Coronary artery (tissue), 2 donors: ENCODE data around the gene TM4SF4.

Source experiments
- DNase-seq: peaks from one replicate; pipeline ENCODE4 v3.0.0-alpha.2; 2017; ENCODE audit warnings: low spot score
- H3K27ac ChIP-seq, 2 donors: fragments of 200-600 bp; sonication (generic); one replicate each; pipeline ENCODE4 v1.5.1; 2016 to 2019
- H3K4me3 ChIP-seq: fragments of 200-600 bp; sonication (generic); 2 replicates; pipeline ENCODE4 v1.5.1; 2016; ENCODE audit warnings: mild to moderate bottlenecking, moderate library complexity
- TF ChIP-seq, protein P1 (sequence below): fragments of 200-600 bp; sonication (generic); IDR thresholded peaks from one replicate; pipeline ENCODE4 v1.5.1; 2019; ENCODE audit warnings: antibody characterized with exemption

Gene TM4SF4

DNA sequence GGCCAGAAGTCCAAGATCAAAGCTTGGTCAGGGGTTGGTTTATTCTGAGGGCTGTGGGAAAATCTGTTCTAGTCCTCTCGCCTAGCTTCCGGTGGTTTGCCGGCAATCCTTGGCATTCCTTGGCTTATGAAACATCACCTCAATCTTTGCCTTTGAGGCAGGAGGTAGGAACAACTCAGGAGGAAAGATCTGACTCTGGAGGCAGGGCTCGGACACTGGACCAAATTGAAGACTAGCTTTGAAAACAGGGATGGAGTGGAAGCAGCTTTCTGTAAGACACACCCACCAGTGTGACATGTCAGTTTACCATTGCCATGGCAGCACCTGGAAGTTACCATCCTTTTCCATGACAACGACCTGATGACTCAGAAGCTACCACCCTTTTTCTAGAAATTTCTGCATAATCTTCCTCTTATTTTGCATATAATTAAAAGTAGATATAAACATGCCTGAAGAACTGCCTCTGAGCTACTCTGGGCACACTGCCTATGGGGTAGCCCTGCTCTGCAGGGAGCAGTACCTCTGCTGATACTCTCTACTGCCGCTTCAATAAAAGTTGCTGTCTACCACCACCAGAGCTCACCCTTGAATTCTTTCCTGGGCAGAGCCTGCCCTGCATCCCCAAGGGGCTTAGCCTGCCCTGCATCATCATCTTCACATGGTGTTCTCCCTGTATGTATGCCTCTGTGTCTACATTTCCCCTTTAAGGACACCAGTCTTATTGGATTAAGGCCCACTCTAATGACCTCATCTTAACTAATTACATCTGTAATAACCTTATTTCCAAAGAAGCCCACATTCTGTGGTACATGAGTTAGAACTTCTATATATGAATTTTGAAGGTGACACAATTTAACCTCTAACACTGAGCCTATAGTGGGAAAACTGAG is 38.3 kb upstream of the TM4SF4 start:
- H3K4me3 ChIP-seq = no peak overlapping the region
- no peak for DNase-seq
- TF ChIP-seq, protein P1, sequence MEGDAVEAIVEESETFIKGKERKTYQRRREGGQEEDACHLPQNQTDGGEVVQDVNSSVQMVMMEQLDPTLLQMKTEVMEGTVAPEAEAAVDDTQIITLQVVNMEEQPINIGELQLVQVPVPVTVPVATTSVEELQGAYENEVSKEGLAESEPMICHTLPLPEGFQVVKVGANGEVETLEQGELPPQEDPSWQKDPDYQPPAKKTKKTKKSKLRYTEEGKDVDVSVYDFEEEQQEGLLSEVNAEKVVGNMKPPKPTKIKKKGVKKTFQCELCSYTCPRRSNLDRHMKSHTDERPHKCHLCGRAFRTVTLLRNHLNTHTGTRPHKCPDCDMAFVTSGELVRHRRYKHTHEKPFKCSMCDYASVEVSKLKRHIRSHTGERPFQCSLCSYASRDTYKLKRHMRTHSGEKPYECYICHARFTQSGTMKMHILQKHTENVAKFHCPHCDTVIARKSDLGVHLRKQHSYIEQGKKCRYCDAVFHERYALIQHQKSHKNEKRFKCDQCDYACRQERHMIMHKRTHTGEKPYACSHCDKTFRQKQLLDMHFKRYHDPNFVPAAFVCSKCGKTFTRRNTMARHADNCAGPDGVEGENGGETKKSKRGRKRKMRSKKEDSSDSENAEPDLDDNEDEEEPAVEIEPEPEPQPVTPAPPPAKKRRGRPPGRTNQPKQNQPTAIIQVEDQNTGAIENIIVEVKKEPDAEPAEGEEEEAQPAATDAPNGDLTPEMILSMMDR = no peak
- no peak overlapping the region for H3K27ac ChIP-seq

DNA sequence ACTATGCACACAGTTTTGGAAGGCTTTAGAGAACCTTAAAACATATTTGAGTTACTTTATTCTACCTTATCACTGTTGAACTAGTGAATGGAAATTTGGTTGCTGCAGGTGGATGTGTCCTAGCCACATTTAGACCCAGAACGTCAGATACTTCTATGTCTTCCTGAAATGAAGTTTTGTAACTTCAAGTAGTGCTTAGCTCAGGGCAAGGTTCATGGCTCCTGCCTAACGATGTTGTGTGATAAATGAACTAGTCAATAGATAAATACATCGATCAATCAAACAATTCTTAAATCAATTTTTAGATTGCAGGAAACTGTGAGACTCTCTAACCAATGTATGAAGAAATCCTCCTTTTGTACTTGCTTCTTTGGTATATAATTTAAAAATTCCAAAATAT is 37.2 kb upstream of the TM4SF4 start:
- no peak for DNase-seq
- no peak overlapping the region for H3K4me3 ChIP-seq
- TF ChIP-seq, protein P1 = no peak
- no peak overlapping the region for H3K27ac ChIP-seq

DNA sequence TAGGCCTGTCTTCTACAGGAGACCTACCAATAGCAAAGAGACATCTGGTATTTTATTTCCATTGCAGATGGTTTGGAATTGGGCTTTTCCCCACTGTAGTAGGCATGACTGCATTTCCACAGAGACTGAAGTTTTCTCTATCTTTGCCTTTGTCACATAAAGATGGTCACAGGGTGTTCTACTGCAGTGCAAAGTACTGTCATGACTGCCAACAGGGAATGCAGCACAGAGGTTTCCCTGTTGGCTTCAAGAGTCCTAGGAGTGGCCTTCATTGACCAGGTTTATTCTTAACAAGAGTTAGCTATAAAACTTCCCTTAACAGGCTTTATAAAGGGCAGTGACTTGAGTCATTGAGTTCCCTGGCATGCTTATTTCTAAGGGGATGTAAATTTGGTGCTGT is 36.8 kb upstream of the TM4SF4 start:
- Histone ChIP-seq H3K27ac (no peak overlapping the region), H3K4me3 (no peak overlapping the region)
- TF ChIP-seq, protein P1 = no peak
- DNase-seq = no peak

DNA sequence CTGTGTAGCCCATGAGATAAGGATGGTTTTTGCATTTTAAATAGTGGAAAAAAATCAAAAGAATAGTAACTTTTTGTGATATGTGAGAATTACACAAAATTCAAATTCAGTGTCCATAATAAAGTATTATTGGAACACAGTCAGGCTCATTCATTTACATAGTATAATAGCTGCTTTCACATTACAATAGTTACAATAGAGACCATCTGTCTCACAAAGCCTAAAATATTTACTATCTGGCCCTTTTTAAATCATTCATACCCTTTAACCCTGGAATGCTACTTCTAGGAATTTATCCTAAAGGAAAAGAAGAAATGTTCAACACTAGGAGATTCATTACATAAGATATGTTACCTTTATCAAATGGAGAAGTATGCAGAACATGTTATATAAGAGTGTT is 35.5 kb upstream of the TM4SF4 start:
- DNase-seq = no peak
- Histone ChIP-seq H3K4me3 (no peak overlapping the region), H3K27ac (no peak overlapping the region)
- TF ChIP-seq, protein P1 = no peak

DNA sequence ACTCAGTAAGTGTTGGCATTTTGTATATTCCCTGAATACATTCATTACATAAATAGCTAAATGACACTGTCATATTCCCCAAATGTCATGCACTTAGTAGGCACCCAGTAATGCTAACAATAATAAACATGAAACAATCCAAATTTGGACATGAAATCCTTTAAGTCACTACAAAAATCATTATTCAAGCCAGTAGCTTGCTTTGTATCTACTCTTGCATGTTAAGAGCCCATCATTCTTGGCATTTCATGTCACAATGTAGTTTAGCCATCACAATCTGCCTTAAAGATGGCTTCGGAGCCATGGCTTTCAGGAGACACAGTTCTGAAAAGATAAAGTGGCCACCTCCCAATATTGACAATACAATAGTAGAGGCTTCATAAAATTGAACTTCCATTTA is 32.9 kb upstream of the TM4SF4 start:
- no peak for DNase-seq
- TF ChIP-seq, protein P1 = no peak
- Histone ChIP-seq H3K4me3 (no peak overlapping the region), H3K27ac (no peak overlapping the region)

DNA sequence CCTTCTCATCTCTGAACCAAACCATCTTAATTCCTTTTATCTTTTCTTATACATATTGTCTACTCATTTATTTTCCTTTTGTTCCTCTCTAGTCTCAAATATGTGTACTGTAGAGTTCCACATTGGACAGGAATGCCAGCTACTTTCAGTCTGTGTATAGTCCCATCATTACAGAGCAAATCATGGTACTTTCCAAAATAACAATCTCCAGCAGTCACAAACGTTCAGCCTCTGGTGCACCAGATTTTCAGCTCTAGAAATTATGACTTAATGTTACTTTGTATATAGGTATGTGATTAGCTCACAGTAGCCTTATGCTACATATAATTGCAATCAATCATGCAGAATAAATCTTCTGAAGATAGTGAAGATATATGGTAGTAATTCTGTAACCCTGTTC is 32.5 kb upstream of the TM4SF4 start:
- TF ChIP-seq, protein P1 = no peak
- H3K4me3 ChIP-seq = no peak overlapping the region
- no peak overlapping the region for H3K27ac ChIP-seq
- DNase-seq = no peak

DNA sequence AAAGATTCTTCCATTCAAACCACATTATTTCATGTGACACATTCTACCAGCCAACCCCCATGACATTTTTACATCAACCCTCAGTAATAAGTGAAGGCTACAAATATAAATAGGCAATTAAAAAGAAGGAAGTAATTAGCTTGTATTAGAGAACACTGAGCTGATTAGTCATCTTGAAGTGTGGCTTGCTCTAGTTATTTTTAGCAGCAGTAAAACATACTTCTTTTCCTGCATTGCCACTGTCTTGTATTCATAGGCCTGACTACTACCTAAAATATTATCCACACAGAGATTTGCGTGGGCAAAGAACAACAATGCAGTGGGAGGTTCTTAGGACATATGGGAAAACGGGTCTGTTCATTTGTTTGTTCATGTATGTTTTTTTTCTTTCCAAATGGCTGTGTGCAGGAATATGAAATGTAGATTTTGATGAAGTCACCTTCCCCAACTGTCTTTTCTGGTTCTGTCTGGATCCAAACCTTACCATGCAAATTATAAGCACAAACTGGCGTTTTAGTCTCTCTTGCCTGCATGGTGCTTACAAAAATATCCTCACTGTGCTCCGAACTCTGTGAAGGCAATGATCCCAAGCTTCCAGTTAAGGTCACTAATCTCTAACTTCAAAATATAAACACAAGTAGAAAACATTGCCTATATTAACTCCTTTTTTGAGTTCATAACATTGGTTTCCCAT is 31.5 kb upstream of the TM4SF4 start:
- DNase-seq = no peak
- TF ChIP-seq, protein P1 = no peak
- H3K27ac ChIP-seq = no peak overlapping the region

More for the DNA sequence above, 31.5 kb upstream of the TM4SF4 start:
- no peak overlapping the region for H3K4me3 ChIP-seq
